Lower leg skin (tissue), 4 donors: Measurements from ENCODE around the gene CTH. TPM values are rescaled to one million over a fixed set of nuclear protein-coding genes. Genes with fewer than 3 reads are reported as not detected.

Experiments used
- DNase-seq, 2 donors: peaks; one replicate each; pipeline ENCODE4 v3.0.0-alpha.2; 2019; ENCODE audit warnings: low spot score in 2 of 2
- H3K4me3 ChIP-seq: fragments of 200-600 bp; sonication (generic); 2 replicates; pipeline ENCODE4 v1.5.1; 2017; ENCODE audit warnings: mild to moderate bottlenecking, low read depth; ENCODE audit not compliant: poor library complexity, severe bottlenecking
- POLR2A ChIP-seq, 2 donors: fragments of 450-650 bp; IDR thresholded peaks; one replicate each; pipeline ENCODE4 v1.6.1; 2016 to 2017; ENCODE audit warnings: antibody characterized with exemption in 2 of 2, mild to moderate bottlenecking in 1 of 2, moderate library complexity in 1 of 2
- WGBS, 2 donors: methylation state at CpG; one replicate each; pipeline ENCODE4 v1.1.5; 2018; 5-methylcytosine and 5-hydroxymethylcytosine counted together
- intact Hi-C: fragments of 100-400 bp; cut with DNase I; formaldehyde crosslinking; loops from one replicate; pipeline ENCODE4 v1.15.0; 2023; ENCODE audit warnings: low total_unique reads
- total RNA-seq, 4 donors: library from RNA; depleted of rRNA; stranded (reverse); fragments of >200 nt; gene quantifications; one replicate each; pipeline ENCODE4 v1.1.0, GENCODE V29; 2016
- TF ChIP-seq, protein P1 (sequence below), 3 donors: fragments of 450-650 bp; IDR thresholded peaks; one replicate each; pipeline ENCODE4 v1.5.1; 2016; ENCODE audit warnings: antibody characterized with exemption in 3 of 3, mild to moderate bottlenecking in 3 of 3, moderate library complexity in 2 of 3

The CTH gene
- total RNA-seq, 4 donors from 2014 or later, result 0.88 to 2.8 (median 2.2) TPM

- DNase-seq, result no peak
- WGBS, 2 donors, result 76 to 89% methylated on average over 1 of the region's 1 CpG
- intact Hi-C loops, result no loop called here
- H3K4me3 ChIP-seq, result no peak overlapping the region
- TF ChIP-seq, protein P1, sequence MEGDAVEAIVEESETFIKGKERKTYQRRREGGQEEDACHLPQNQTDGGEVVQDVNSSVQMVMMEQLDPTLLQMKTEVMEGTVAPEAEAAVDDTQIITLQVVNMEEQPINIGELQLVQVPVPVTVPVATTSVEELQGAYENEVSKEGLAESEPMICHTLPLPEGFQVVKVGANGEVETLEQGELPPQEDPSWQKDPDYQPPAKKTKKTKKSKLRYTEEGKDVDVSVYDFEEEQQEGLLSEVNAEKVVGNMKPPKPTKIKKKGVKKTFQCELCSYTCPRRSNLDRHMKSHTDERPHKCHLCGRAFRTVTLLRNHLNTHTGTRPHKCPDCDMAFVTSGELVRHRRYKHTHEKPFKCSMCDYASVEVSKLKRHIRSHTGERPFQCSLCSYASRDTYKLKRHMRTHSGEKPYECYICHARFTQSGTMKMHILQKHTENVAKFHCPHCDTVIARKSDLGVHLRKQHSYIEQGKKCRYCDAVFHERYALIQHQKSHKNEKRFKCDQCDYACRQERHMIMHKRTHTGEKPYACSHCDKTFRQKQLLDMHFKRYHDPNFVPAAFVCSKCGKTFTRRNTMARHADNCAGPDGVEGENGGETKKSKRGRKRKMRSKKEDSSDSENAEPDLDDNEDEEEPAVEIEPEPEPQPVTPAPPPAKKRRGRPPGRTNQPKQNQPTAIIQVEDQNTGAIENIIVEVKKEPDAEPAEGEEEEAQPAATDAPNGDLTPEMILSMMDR (IDR thresholded peaks at IDR 0.05), result no peak
- TF ChIP-seq POLR2A (IDR thresholded peaks at IDR 0.05), result no peak
Measured at GRCh38 chr1:70429757-70430156, 18.7 kb downstream of the CTH start.

DNA sequence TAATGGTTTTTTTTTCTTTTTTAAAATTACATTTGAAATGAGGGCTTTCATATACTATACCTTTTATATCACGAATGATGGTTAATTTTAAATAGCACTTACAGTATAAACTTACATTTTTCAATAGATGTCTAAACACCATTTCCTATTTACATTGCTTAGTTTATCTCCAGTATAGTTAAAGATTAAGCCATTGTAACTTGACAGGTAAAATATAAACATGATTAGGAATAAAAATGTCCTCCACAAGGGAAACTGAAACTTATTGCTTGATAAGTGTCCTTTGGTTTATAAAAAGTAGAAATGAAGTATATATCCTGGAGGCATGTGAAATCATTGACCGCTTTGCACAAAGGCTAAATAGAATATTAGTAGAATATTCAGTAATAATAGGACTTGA lies 20.2 kb downstream of the CTH start:
- intact Hi-C loops, result no loop called here
- no peak overlapping the region for H3K4me3 ChIP-seq
- WGBS, 2 donors, result 92 to 98% methylated on average over 2 of the region's 2 CpGs
- TF ChIP-seq, protein P1 (IDR thresholded peaks at IDR 0.05), result no peak
- no peak for TF ChIP-seq POLR2A (IDR thresholded peaks at IDR 0.05)
- DNase-seq, result no peak

DNA sequence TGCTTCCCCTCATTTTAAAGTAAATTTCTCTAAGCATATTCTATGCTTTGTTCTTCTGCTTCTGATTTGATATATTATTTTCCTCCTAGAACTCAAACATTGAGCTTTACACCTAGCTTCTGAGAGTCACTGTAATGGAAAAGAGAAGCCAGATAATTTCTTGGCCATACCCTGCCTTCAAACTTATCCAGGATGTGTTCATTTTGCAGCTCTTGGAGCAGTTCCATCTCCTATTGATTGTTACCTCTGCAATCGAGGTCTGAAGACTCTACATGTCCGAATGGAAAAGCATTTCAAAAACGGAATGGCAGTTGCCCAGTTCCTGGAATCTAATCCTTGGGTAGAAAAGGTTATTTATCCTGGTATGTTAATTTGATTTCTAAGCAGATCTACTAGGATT lies 20.8 kb downstream of the CTH start:
- 79 to 80% methylated on average over 3 of the region's 3 CpGs for WGBS, 2 donors
- no peak for TF ChIP-seq POLR2A (IDR thresholded peaks at IDR 0.05)
- TF ChIP-seq, protein P1 (IDR thresholded peaks at IDR 0.05), result no peak
- no peak for DNase-seq

GRCh38 chr1:70434253-70434859 lies 23.3 kb downstream of the CTH start:
- DNase-seq, result no peak
- intact Hi-C loops, result no loop called here
- no peak for TF ChIP-seq POLR2A (IDR thresholded peaks at IDR 0.05)
- TF ChIP-seq, protein P1 (IDR thresholded peaks at IDR 0.05), result no peak
- WGBS, 2 donors, result 86 to 90% methylated on average over 1 of the region's 1 CpG
- H3K4me3 ChIP-seq, result no peak overlapping the region

More for the DNA sequence above, 20.8 kb downstream of the CTH start:
- intact Hi-C loops, result no loop called here
- H3K4me3 ChIP-seq, result no peak overlapping the region

GRCh38 chr1:70436622-70437251 lies 25.7 kb downstream of the CTH start:
- no peak for DNase-seq

More at GRCh38 chr1:70436622-70437251, 25.7 kb downstream of the CTH start:
- intact Hi-C loops, result no loop called here
- TF ChIP-seq POLR2A (IDR thresholded peaks at IDR 0.05), result no peak
- TF ChIP-seq, protein P1 (IDR thresholded peaks at IDR 0.05), result no peak
- H3K4me3 ChIP-seq, result no peak overlapping the region
- WGBS, 2 donors, result 63 to 64% methylated on average over 6 of the region's 6 CpGs
